ENCODE measurements around the gene MACC1.

Gene MACC1, protein sequence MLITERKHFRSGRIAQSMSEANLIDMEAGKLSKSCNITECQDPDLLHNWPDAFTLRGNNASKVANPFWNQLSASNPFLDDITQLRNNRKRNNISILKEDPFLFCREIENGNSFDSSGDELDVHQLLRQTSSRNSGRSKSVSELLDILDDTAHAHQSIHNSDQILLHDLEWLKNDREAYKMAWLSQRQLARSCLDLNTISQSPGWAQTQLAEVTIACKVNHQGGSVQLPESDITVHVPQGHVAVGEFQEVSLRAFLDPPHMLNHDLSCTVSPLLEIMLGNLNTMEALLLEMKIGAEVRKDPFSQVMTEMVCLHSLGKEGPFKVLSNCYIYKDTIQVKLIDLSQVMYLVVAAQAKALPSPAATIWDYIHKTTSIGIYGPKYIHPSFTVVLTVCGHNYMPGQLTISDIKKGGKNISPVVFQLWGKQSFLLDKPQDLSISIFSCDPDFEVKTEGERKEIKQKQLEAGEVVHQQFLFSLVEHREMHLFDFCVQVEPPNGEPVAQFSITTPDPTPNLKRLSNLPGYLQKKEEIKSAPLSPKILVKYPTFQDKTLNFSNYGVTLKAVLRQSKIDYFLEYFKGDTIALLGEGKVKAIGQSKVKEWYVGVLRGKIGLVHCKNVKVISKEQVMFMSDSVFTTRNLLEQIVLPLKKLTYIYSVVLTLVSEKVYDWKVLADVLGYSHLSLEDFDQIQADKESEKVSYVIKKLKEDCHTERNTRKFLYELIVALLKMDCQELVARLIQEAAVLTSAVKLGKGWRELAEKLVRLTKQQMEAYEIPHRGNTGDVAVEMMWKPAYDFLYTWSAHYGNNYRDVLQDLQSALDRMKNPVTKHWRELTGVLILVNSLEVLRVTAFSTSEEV

GRCh38 chr7:20217193-20217948, at the start of gene MACC1:
Gene MACC1 (minus strand): TSS chr7:20217384. CDS start chr7:20161862, 55,522 bp downstream.
- in situ Hi-C loops (cut with HindIII; ENCODE audit: low pct_ligation_motif_present, low pct_unique_long_range_greater_than_20kb, low sequenced_read_pairs), result loop anchor here (25.0 kb wide), 1 partner anchor 95 kb away; no protein-coding TSS in a partner anchor
- DNase-seq, result peak; percentile 86

GRCh38 chr7:20264623-20265022, 47.4 kb upstream of the MACC1 start:
- in situ Hi-C loops (cut with HindIII; ENCODE audit: low pct_ligation_motif_present, low pct_unique_long_range_greater_than_20kb, low sequenced_read_pairs), result no loop called here
- DNase-seq, result no peak

- in situ Hi-C loops (cut with HindIII; ENCODE audit: low pct_ligation_motif_present, low pct_unique_long_range_greater_than_20kb, low sequenced_read_pairs), result no loop called here
- no peak for DNase-seq
Measured at GRCh38 chr7:20260223-20260622, 43.0 kb upstream of the MACC1 start.

DNA sequence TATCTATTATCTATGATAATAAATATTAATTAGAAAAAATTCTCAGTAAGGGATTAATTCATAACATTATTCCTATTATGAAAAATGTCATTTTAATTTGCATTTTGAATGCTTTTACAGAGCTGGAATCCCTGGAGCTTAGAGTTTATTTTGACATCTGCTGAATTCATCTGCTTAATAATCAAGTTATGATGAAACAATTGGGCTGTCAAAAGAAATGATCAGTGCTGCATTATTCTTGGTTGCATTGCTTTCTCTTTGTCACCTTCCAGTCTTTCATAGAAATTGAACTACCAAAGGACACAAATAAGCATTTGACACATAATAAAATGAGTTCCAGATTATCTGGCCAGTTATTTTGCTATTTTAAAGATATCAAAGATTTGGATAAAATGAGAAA, 40.0 kb upstream of the MACC1 start:
- in situ Hi-C loops (cut with HindIII; ENCODE audit: low pct_ligation_motif_present, low pct_unique_long_range_greater_than_20kb, low sequenced_read_pairs), result no loop called here
- no peak for DNase-seq

DNA sequence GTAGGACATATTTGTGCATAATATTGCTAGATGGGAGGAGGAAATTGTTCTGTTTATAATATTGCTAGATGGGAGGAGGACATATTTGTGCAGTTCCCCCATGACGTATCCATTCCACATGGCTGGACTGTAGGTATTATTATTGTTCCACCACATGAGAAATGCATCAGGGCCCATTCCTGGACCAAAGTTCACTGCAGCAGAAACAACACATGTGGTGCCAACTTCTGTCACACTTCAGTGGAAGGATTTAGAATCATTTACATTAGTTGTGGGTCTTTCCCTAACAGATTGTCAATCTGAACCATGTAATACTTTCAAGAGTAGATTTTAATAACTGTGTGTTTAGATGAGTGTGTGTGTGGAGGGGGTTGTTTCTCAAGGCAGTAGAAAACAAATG, 32.7 kb upstream of the MACC1 start:
- in situ Hi-C loops (cut with HindIII; ENCODE audit: low pct_ligation_motif_present, low pct_unique_long_range_greater_than_20kb, low sequenced_read_pairs), result no loop called here

GRCh38 chr7:20249376-20249775, 32.2 kb upstream of the MACC1 start:
- DNase-seq, result no peak
- in situ Hi-C loops (cut with HindIII; ENCODE audit: low pct_ligation_motif_present, low pct_unique_long_range_greater_than_20kb, low sequenced_read_pairs), result no loop called here

More for the DNA sequence above, 32.7 kb upstream of the MACC1 start:
- DNase-seq, result peak; percentile 98

DNA sequence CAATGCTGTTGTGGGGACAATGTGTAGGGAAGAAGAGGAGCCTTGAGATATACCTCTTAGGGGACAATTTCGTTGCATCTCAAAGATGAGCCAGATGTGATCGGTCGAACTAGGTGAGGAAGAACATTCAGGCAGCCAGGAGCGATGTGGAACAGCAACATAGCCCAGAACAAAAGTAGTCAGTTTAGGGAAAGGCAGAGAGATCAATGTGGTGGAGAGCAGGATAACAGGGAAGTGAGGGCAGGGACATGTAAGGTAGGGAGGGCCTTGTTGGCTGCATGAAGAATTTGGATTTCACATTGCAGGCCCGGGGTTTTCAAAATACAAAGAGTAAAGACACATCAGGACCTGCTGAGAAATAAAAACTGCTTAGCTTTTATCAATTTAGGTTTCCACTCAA, 29.1 kb upstream of the MACC1 start:
- in situ Hi-C loops (cut with HindIII; ENCODE audit: low pct_ligation_motif_present, low pct_unique_long_range_greater_than_20kb, low sequenced_read_pairs), result no loop called here
- DNase-seq, result no peak

DNA sequence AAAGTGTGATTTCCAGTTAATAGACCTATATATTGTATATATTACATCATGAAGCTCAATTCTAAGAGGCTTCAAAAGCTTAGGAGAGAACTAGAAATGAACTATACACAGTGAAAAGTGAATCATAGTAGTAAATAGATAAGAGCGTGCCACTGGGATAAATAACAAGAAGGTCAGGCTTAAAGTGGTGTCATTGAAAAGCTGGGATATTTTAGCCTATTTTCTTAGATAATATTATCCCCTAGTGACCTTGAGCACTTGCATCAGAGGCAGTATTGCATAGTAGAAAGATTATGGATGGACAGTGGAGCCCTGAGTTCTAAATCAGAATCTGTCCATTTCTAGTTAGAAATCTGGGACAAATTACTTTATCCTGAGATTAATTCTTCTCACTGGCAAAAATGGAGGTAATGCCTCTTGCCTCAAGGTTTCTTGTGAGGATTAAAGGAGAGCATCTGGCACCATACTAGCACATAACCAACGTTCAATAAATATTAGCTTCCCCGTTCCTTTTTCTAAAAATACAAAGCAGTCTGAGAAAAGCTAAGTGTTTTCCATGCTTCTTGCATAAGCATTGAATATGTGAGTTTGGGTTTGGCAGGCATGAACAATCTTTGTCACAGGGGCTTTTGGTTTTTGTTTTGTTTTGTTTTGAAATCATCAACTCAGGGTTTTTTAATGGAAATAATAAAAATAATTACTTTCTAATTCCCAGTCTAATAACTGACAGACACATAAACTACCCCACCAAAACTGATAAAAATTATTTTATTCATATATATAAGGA, 27.3 kb upstream of the MACC1 start:
- in situ Hi-C loops (cut with HindIII; ENCODE audit: low pct_ligation_motif_present, low pct_unique_long_range_greater_than_20kb, low sequenced_read_pairs), result no loop called here

DNA sequence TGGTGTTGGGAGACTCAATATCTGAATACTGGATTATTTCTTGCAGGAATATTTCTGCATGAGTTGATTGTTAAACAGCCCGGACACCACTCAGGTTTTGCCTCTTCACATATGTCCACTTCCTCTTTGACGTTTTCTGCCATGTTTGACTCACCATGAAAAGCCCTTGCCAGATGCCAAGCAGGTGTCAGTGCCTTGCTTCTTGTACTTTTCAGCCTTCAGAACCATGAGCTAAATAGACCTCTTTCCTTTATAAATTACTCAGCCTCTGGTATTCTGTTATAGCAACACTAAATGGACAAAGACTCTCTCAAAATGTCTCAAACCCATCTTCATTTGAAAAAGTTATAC, 24.7 kb upstream of the MACC1 start:
- no peak for DNase-seq
- in situ Hi-C loops (cut with HindIII; ENCODE audit: low pct_ligation_motif_present, low pct_unique_long_range_greater_than_20kb, low sequenced_read_pairs), result no loop called here

More for the DNA sequence above, 27.3 kb upstream of the MACC1 start:
- DNase-seq, result no peak

DNA sequence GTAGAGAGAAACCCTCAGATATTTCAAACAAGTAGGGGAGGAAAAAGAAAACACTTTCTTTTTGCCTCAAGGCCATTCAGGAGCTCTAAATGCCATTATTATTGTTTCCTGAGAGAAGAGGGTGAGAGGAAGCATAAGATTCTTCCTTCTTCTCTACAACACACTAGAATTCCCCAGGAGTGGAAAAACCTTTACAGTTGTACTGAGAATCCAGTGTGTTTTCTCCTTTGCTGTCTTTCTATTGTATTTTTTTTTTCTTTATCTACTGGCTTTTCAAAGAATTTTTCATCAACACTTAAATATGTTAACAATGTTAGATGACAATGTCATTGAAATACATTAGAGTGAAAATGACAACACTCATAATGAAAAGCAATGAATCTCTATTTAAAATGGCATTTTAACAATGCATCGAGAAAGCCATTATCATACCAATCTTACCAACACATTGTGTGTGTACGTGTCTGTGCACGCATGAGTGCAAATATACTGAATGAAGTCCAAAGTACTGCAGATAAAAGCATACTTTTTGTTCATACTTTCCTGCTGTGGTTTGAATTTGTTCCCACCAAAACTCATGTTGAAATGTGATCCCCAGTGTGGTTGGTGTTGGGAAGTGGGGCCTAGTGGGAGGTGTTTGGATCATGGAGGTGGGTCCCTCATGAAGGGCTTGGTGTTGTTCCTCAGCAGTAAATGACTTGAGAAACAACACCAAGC, 24.2 kb upstream of the MACC1 start:
- DNase-seq, result peak; percentile 88
- in situ Hi-C loops (cut with HindIII; ENCODE audit: low pct_ligation_motif_present, low pct_unique_long_range_greater_than_20kb, low sequenced_read_pairs), result no loop called here

DNA sequence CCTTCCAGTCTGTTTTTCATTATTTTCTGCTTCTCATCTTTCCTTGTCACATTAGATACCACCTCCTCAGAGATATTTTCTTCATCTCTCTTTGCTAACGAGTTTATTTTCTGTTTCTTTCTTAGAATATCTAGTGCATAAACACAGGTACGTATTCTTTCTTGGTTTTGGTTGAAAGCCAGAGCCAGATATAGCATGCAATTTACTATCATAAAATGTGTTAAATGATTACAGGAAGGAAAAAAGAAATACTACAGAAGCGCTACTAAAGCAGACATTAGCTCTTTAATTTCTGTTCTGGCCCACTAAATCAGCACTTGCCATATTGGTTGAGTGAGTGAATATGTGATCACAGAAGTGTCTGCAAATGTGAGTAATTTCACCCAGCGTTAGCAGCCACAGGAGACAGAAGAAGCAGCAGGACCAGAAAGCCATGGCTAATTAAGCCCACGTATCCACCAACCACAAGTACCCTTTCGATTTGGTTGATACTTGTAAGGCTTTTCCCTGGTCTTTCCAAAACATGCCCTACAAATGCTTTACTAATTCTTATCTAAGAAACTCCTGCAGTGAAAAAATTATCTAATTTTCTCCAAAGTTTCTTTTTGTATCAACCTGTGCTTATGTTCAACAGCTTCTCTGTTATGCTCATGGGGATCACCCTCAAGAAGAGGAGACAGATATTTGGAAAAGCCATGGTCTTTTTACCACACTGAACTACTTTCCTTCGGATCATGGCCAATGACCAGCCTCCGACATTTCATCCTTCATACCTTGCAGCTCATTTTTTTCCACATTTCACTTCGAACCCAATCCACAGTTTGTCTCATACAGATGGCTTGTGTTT, 23.1 kb upstream of the MACC1 start:
- no peak for DNase-seq
- in situ Hi-C loops (cut with HindIII; ENCODE audit: low pct_ligation_motif_present, low pct_unique_long_range_greater_than_20kb, low sequenced_read_pairs), result no loop called here

DNA sequence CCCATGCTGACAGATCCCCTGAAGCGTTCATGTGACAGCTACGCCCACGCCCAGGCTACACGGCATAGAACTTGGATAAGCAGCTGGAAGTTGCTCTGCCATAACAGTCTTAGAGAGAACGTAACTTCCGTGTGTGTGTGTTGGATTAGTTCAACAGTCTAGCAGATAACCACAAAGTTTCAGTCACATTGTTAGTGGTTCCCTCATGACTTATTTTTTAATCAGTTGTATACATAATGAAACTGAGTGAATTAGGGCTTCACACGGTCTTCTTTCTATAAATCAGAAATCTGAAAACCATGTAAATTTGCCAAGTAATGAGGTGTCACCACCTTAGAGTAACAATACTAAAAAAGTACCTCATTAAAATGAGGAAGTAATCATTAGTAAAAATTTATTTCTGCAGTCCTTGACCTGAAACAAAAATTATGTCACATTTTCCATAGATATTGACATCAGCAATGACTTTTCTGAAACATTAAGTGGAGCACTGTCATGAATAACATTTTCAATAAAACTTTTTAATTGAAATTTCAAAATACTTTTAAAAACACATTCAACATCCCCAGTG, 21.7 kb upstream of the MACC1 start:
- DNase-seq, result no peak
- in situ Hi-C loops (cut with HindIII; ENCODE audit: low pct_ligation_motif_present, low pct_unique_long_range_greater_than_20kb, low sequenced_read_pairs), result no loop called here

GRCh38 chr7:20238194-20238753, 21.1 kb upstream of the MACC1 start:
- no peak for DNase-seq
- in situ Hi-C loops (cut with HindIII; ENCODE audit: low pct_ligation_motif_present, low pct_unique_long_range_greater_than_20kb, low sequenced_read_pairs), result no loop called here

GRCh38 chr7:20237464-20238193, 20.4 kb upstream of the MACC1 start:
- DNase-seq, result no peak
- in situ Hi-C loops (cut with HindIII; ENCODE audit: low pct_ligation_motif_present, low pct_unique_long_range_greater_than_20kb, low sequenced_read_pairs), result no loop called here

DNA sequence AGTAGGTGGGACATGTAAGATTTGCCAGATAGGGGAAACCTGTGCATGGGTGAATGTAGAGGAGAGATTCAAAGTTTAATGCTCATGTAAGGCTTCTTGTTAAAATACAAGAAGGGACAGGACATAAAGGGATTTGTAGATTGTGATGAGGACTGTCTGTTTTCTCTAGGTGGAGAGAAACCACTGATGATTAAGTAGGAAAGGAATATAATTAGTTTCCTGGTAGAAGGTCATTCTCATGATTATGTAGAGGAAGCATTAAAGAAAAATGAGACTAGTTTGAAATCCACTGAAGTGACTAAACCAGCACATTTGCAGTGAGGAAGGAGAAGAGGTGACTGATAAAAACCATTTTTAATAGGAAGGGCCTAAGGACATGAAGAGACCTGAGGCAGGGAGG, 19.6 kb upstream of the MACC1 start:
- no peak for DNase-seq
- in situ Hi-C loops (cut with HindIII; ENCODE audit: low pct_ligation_motif_present, low pct_unique_long_range_greater_than_20kb, low sequenced_read_pairs), result no loop called here

DNA sequence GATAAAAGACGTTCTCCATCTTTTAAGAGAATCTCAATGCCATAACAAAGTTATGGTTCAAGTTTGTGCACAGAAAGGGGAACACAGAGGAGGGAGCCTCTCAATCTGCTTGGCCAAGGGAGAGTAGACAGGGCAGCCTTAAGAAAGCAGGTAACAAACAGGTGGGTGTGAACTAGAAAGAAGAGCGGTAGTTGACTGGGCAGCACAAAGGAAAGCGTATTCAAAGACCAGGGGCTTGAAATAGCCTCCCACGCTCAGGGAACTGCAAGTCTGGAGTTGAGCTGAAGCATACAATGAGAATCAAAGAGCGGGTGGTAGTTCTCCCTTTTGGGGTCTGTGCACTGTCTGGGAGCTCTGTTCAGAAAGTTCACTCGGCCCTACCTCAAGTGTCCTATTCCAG, 18.9 kb upstream of the MACC1 start:
- no peak for DNase-seq
- in situ Hi-C loops (cut with HindIII; ENCODE audit: low pct_ligation_motif_present, low pct_unique_long_range_greater_than_20kb, low sequenced_read_pairs), result no loop called here

All from ACHN (cell line).